Anterior cingulate cortex (tissue), 58 donors: Measurements from ENCODE around the gene RIN3.
A peak's percentile ranks its signal among the peaks of the same experiment; 100 is the strongest.

ENCODE experiments used
- DNase-seq, 58 donors: peaks; one replicate each; lab custom pipeline; 2025; lab: John Stamatoyannopoulos, UW

Gene RIN3

DNA sequence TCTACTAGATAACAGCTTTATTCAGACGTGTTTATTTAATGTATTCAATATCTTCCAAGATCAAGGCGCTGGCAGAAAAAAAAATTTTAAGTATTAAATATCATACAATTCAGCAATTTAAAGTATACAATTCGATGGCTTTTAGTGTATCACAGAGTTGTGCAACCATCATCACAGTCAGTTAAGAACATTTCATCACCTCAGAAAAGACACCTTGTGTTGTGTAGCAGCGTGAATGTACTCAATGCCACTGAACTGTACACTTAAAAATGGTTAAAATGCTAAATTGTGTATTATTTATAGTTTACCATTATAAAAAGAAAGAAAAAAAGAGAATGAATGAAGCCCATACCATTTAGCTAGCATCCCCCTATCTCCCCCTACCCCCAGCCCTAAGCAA lies 96.4 kb downstream of the RIN3 start:
- no peak for DNase-seq

DNA sequence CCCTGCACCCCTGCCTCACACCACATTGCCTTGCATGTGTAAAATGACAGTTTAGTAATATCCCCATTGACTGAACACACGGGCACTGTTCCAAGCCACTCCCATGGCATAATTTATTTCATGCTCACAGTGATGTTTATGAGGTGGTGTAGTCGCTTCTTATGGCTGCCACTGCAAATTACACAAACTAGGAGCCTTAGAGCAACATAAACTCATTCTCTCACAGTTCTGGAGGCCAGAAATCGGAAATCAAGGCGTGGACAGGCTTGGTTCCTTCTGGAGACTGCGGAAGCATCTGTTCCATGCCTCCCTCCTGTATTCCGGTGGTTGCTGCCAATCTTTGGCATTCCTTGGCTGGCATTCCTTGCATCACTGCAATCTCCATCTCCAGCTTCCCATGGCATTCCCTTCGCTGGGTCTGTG lies 97.3 kb downstream of the RIN3 start:
- DNase-seq: peak in 1 of 58 donors; percentile 17

DNA sequence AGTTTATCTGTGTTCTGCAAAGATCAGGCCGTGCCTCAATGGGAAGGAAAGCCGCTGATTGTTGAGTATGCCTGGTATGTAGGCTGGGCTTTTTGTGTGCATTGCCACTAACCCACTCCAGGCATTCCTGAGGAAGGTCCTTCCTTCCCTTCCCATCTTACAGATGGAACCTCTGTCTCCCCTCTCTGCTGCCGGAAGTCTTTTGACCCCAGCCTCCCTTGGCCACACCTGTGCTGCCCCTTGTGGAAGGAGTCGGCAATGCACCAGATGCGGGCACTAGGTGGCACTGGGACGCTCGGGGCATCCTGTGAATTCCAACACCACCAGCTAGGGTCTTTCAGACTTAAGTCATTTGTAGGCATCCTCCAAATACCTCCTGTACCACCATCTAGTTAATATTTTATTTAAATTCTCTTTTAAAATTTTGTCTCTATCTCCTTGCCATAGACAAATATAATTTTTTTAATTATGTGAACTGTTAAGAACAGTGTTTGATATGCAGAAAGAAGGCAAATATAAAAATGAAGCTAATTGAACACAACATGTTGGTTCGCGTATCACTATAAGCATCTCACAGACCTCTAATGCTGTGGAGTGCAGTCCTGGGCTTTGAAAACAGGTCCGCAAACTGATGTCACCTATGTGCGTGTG lies 99.6 kb downstream of the RIN3 start:
- DNase-seq: peak in 4 of 58 donors; percentile 6 to 9 (median 7)

DNA sequence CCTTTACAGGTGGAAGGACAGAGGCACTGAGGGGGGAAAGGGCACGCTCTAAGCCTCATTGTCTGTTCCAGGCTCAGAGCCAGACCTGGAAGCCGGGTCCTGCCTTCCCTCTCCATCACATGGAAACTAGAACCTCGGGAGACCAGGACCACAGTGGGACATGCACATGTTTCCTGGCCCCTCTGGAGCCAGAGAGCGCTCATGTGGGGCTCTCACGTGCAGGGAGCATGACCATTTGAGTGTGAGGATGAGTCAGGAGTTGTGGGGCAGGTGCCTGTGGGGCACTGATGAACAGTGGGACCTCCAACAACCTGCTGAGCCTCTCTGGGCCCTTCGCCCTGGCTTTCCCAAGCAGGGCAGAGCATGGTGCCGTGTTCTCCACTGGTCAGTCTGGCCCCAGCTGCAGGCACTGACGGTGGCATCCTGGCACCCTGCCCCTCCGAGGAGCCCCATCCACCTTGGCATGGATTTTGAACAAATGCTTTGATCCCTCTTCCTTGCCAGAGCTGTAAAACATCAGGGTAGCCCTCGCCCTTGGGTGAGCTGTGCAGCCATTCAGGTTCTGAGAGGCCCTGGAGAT lies 100.2 kb downstream of the RIN3 start:
- no peak for DNase-seq

DNA sequence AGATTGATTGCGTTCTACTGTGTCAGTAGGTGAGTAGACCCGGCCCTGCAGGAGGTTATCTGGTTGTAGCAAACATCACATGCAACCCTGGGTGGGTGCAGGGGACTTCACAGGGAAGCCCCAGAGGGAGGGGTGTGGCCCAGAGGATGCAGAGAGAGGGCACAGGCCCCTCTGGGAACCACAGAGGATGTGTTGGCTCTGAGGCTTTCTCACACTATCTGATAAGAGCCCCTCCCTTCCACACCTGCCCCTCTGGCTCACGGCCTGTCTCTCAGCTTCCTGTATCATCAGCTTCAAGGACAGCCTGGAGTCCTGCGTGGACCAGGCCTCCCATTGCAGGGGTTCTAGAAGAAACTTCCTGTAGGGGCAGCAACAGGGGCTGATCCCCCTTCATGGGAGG lies 101.9 kb downstream of the RIN3 start:
- no peak for DNase-seq

DNA sequence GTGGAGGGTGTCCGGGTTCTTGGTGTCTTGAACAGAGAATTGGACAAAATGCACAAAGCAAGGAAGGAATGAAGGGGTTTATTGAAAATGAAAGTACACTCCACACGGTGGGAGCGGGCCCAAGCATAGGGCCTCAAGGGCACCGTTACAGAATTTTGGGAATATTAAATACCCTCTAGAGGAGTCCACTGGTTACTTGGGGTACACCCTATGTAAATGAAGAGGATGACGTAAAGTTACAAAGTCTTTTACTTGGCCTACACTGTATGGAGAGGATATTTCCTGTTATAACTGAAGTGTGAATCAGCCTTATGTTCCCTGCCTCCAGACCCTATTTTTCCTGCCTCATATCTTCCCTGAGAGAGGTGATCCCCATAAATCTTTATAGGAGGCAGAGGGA lies 102.6 kb downstream of the RIN3 start:
- DNase-seq: no peak

DNA sequence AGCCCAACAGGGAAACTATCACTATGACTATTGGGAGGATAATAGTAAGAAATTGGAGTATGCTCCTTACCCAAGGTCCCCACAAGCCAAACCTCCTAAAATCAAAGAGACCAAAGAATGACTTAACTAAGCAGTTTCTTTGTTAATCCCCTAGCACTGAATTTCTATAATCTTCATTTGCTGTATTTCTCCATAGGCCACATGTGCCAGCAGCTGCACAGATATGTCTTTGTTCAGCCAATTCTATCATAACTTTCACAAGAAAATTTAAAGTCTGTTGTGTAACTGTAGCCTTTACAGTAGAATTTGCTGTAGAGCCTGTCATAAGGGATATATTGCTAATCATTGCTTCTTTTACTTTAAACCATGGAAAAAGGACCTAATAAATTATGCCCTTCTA lies 104.0 kb downstream of the RIN3 start:
- no peak for DNase-seq

DNA sequence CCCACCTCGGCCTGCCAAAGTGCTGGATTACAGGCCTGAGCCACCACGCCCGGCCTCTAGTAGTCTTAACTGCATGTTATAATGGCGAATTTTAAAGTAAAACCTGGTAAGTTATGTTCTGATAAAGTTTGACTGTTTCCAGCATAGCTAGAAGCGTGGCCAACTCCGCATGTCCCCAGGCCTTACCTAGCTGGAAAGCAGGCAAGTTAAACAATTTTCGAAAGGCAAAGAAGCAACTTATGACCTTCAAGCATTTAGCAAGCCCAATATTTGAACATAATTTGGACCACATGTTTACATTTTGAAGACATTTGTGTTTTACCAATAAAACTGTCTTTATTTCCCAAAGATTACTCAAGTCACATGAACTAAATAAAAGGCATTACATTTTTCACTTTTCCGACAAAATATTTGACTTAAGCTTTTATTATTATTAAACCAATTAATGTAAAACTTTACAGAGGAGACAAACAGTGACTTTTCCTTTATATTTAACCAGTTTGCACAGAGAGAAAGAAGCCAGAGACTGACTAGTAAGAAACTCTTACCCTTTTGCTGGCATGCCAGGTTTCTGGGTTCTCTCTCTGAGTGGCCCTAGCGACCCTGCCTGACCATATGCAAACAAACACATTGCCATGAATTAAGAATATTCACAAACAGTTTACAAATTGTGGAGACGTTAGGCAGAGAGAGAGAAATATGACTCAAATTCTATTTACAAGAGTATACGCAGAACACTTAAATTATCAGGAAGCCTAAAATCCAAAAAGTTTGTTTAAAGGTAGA lies 106.3 kb downstream of the RIN3 start:
- DNase-seq: no peak

DNA sequence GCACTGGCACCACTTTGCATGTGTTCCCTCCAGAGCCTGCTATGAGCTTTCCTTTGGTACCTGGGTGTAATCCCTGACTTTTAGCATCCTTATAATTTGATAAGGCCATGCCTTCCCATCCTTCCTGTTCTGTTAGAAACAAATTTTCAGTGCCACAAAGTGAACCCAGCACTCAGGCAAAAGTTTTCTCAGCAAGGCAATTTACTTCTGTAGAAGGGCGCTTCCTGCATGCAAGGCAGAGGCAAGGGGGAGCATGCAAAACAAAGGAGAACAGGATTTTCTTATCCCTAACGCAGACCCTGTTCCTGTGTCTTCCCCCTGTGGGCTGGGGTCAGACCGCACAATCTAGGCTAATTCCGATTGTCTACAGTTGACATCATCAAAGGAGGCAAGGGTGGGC lies 108.7 kb downstream of the RIN3 start:
- DNase-seq: no peak

DNA sequence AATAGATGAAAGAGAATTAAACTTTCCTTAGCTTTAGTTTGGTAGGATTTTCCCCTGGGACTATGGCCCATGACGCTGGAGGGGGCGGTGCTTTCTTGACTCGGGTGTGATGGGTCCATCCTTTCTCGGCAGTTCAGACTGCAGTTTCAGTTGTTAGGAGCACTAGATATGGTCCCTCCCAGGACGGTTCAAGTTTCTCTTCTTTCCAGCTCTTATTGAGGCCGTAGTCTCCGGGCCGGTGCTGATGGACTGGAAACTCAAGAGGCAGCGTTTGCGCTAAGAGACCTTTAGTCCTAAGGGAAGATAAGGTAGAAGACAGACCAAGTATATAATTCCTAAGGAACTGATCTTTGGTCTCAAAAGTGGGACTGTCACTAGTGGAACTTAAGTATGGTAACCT lies 111.2 kb downstream of the RIN3 start:
- no peak for DNase-seq

DNA sequence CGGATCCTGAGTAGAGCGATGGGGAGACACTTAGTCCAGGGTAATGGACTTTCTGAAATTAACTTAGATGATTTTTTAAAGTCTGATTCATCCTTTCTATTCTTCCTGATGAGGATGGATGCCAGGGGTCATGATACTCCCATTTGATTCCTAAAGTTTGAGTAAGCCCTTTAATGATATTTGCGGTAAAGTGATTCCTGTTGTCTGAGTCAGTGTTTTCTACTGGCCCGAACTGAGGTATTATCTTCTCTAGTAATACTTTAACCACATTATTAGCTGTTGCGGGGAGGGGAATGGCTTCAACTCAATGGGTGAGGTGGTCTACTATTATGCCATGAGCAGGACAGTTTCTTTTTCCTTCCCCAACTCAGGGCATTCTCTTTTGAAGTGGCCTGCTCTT lies 111.6 kb downstream of the RIN3 start:
- no peak for DNase-seq

DNA sequence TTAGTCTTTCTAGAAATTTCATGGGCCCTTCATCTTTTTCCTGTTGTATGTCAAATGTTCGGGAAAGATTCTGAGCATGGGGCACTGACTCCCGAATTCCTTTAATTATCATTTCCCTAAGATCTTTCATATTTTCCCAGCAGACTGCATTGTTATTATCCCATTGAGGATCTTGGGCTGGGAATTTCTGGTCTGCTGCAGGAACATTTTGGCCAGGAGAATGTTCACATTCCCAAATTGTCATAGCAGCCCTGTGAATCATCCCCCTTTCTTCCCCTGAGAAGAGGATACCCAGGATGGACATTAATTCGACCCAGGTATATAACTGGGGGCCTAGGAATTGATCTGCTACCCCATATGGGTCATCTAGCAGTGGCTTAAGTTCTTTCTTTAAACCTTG lies 112.5 kb downstream of the RIN3 start:
- DNase-seq: no peak

DNA sequence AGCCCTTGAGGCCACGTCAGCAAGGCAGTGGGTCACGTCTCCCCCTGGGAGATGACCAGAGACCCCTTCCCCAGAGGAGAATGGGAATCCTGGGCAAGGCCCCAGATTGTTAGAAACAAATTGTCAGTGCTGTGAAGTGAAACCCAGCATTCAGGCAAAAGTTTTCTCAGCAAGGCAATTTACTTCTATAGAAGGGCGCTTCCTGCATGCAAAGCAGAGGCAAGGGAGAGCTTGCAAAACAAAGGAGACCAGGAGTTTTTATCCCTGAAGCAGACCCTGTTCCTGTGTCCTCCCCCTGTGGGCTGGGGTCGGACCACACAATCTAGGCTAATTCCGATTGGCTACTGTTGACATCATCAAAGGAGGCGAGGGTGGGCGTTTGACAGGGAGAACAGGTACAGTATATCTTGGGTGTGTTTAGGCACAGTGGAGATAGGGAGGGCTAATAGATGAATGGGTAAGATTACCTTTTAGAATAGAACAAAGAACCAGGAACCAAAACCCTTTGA lies 114.2 kb downstream of the RIN3 start:
- no peak for DNase-seq

DNA sequence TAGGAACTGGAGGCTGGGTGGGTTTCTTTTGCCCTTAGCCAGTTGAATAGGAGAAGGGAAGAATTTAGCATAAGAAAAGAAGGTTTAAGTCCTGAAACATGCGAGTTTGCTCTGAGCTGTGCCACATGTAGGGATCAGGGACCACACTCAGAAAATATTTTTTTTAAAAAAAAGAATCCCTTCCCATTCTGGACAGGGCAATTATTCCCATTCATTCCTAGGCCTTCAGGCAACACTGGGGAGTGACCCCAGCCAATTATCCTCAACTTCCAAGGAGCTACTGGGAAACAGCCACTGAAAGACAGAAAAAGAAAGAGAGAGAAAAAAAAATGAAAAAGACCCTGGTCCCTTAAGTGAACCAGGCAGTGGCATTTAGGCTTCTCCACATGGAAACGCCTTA lies 115.1 kb downstream of the RIN3 start:
- no peak for DNase-seq

DNA sequence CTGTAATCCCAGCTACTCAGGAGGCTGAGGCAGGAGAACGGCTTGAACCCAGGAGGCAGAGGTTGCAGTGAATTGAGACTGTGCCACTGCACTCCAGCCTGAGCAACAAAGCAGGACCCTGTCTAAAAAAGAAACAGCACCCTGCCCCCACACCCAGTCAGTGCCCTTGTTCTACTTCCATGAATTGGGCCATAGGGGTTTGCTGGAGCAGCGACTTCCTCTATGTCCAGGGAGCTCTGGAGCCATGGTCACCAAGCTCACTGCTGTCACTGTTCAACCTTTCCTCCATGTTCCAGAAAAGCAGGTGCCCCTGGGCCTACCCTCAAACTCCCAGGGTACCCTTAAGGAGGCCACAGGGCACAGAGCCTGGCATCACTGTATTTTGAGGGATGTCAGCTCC lies 116.8 kb downstream of the RIN3 start:
- DNase-seq: no peak

DNA sequence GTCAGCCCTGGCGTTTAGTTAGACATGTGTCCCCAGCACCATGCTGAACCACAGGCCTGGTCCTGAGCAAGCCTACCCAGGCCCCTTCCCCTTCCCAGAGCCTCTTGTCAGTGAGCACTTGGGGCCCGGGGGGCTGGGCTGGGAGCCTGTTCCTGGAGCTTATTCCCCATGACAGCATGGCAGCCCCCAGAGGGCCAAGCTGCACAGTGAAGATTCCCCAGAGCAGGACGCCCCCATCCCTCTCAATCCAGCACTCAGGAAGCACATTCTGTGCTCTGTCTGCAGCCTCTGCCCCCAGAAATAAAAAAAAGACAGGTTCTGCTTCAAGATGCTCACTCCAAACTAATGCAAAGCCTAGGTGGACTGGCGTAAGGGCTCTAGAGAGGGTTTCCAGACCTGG lies 117.5 kb downstream of the RIN3 start:
- no peak for DNase-seq

DNA sequence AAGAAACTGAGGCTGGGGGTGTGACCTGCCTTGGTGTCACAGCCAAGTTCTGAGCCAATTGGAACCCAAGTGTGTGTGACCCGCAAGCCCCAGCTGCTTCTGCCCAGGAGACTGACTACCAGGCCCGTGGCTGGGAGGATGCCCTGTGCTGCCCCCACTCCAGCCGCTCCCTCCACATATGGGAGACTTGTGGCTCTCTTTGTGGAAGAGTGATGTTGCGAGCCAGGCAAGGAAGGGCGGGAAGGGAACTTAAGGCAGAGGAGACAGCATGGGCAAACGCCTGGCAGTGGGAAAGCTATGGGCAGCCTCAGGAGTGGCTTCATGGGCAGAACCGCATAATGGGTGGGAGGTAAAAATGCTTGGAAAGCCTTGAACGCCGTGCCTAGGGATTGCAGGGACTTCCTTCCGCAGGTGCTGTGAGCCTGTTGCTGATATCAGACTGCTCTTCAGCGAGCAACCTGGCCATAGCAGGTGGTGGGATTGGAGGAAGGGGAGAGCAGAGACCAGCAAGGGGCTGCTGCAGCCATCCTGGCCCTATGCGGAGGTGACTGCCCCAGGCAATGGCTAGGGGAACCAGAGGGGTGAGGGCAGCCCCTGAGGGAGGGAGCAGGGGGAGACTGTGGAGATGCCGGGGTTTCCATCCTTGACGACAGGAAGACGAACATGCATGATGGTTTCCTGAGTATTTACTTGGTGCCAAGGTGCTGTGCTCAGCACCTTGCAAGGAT lies 119.1 kb downstream of the RIN3 start:
- DNase-seq: no peak

DNA sequence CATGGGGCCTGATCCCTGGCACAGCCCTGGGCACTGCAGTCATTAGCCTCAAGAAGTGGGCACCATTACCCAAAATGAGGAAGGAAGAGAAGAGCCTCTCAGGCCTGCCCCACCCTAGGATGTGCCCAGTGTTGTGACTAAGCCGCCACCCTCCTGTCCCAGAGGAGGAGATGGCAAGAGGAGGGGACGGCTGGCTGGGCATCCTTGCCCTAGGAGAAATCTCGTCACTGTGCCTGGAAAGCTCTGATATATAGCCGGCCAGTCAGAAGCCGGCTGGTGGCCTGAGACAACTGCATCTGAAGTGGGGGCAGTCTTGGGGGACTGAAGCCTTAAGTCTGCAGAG lies 119.7 kb downstream of the RIN3 start:
- DNase-seq: no peak

DNA sequence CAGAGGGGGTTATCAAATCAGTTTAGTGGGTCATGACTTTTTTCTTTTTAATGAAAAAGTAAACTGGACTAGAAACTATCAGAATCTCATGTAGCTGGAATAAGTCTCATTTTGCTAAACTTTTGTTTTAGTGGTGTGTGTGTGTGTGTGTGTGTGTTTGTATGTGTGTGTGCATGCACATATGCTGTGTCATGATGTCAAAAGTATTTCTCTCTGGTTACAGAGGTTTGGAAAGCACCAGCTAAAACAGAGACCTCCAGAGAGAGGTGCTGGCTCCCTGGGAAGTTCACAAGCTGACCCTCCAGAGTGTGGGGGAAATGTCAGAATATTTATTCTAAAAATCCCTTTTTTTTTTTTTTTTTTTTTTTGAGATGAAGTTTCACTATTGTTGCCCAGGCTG lies 120.1 kb downstream of the RIN3 start:
- DNase-seq: no peak

DNA sequence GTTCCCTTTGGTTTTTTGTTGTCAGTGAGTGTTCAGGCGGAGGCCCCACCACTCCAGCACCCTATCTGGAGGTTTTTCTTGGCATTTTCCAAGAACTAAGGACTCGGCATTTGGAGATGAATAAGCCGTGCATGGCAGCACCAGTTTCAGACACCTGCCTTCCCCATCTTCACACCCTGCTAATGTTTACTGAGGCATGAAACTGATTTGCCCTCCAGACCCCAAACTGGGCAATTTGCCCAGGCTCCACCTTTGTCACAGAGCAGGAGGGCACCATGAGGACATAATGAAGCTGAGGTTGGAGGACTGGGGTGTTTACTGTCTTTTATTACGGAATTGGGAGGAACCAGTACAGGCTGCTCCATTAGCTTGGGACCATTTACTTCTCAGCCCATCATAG lies 121.5 kb downstream of the RIN3 start:
- no peak for DNase-seq

DNA sequence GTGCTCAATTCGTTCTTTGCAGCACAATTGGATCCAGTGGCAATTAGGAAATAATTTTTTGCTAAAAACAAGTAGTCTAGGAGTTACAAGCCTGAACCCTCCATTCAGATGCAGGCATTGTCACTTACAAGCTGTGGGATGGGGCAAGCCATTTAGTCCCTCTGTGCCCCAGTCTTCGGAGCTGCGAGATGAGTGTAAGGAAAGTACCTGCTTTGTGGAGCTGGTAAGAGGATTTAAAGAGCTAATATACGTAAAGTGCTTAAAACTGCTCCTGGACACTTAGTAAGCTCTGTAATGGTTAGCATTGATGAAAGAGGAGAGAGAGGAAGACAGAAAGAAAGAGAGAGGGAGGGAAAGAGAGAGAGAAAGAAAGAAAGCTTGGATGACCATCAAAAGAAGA lies 122.3 kb downstream of the RIN3 start:
- no peak for DNase-seq
